Panc1 (cell line): ENCODE data around the gene CDK18.

ENCODE experiments used
- CTCF ChIP-seq: fragments of 450-650 bp; IDR thresholded peaks from 2 replicates; pipeline ENCODE4 v1.5.1; 2017; ENCODE audit warnings: mild to moderate bottlenecking
- POLR2AphosphoS5 ChIP-seq: IDR thresholded peaks from 2 replicates; pipeline ENCODE4 v1.6.1; 2012; ENCODE audit warnings: mild to moderate bottlenecking, low read depth, low read length, moderate library complexity
- TF ChIP-seq, protein P1 (sequence below), 2 experiments: IDR thresholded peaks; 2 replicates each; pipeline ENCODE4 v1.6.1; 2011 to 2012; ENCODE audit warnings: low read depth in 2 of 2, control low read depth in 1 of 2, low read length in 1 of 2, mild to moderate bottlenecking in 1 of 2, moderate library complexity in 1 of 2; ENCODE audit not compliant: insufficient read depth in 1 of 2

- TF ChIP-seq CTCF (no peak), POLR2AphosphoS5 (no peak)
- TF ChIP-seq, protein P1, sequence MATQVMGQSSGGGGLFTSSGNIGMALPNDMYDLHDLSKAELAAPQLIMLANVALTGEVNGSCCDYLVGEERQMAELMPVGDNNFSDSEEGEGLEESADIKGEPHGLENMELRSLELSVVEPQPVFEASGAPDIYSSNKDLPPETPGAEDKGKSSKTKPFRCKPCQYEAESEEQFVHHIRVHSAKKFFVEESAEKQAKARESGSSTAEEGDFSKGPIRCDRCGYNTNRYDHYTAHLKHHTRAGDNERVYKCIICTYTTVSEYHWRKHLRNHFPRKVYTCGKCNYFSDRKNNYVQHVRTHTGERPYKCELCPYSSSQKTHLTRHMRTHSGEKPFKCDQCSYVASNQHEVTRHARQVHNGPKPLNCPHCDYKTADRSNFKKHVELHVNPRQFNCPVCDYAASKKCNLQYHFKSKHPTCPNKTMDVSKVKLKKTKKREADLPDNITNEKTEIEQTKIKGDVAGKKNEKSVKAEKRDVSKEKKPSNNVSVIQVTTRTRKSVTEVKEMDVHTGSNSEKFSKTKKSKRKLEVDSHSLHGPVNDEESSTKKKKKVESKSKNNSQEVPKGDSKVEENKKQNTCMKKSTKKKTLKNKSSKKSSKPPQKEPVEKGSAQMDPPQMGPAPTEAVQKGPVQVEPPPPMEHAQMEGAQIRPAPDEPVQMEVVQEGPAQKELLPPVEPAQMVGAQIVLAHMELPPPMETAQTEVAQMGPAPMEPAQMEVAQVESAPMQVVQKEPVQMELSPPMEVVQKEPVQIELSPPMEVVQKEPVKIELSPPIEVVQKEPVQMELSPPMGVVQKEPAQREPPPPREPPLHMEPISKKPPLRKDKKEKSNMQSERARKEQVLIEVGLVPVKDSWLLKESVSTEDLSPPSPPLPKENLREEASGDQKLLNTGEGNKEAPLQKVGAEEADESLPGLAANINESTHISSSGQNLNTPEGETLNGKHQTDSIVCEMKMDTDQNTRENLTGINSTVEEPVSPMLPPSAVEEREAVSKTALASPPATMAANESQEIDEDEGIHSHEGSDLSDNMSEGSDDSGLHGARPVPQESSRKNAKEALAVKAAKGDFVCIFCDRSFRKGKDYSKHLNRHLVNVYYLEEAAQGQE (IDR thresholded peaks at IDR 0.05; ENCODE audit: insufficient read depth in 1 of 2, low read depth in 2 of 2, low read length in 1 of 2) = no peak
Observed at GRCh38 chr1:205481218-205481617, 23.3 kb upstream of the CDK18 start.
